ENCODE measurements around the gene ZBTB39.
"Not testable (repeated sequence)": the region's sequence is repeated elsewhere in the genome, so short reads cannot be mapped to it uniquely, and the experiment has no call there.

Gene ZBTB39

DNA sequence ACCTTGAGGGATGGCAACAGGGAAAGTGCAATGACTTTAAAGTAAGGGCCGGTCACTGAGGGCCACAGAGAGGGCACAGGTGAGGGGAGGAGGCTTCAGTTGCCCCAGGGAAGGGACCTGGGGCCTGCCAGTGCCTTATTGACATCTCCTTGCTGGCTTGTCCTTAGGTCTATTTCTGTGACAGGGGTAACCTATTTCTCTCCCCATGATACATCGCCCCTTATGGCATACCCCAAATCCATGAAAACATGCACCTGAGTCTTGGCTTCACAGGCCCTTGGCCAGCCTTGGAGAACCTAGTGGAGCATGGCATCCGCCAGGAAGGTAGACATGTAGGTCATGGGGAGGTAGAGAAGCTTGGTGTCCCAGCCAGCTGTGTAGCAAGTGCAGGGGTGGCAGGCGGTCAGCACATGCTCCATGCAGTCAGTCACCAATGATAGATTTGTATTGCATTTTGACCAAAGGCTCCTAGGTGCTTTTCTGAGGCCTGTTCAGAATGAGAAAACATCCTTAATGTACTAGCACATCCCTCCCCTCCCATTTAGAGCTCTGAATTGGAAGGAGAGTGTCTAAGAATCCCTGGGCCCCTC lies 25.3 kb downstream of the ZBTB39 start:
- DNase-seq (ENCODE audit: low spot score): peak; percentile 8

DNA sequence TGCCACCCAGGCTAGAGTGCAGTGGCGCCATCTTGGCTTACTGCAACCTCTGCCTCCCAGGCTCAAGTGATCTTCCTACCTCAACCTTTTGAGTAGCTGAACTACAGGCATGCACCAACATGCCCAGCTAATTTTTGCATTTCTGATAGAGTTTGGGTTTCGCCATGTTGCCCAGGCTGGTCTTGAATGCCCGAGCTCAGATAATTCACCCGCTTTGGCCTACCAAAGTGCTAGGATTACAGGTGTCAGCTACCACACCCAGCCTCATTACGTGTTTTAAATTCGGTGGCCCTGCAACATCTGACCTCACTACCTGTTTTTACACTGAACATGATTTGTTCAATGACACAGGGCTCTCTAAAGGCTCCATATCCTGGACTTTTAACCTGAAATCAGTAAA lies 26.1 kb downstream of the ZBTB39 start:
- DNase-seq (ENCODE audit: low spot score): no peak

DNA sequence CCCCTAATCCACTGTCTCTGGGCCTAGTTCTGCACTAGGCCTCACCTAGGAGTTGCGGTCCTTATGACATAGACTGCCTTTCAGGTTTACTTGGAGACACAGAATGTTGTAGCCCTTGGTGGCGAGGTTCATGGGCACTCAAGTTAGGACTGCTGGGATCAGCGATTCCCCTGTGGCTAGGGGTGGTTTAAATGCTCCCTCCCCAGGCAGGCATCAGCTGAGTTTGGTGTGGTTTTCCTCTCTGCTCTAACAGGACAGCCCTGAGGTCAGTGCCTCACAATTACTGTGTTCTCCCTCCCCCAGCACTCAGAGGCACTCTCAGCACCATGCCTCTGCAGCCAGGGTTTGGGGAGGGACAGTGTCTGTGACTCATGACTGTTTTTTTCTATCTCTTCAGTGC lies 26.7 kb downstream of the ZBTB39 start:
- DNase-seq (ENCODE audit: low spot score): peak; percentile 9

DNA sequence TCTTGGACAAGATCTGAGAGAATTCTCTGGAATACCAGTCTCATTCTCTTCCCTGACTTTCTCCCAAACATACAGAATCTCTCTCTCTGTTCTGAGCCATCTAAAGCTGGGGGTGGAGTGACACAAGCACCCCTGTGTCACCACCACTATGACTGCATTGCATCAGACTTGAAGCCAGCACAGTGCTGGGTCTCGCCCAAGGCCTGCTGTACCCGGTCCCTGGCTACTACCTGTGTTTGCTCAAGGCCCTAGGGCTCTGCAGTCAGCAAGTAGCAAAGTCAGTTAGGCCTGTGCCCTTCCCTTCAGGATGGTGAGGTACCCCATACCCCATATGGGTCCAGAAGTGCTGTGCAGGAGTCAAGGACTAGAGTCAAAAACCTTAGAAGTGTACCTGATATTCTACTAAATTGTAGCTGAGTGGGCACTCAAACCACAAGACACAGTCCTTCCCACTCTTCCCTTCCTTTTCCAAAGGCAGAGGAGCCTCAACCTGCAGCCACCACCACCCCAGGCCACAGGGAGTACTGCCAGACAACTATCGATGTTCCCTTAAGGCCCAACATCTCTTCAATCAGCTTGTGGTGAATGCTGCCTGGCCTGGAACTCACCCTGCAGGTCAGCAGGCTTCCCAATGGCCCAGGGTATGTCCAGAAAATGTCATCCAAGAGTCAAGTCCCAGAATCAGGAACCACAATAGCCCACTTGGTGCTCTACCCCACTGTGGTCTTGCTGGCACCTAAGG lies 27.8 kb downstream of the ZBTB39 start:
- no peak for DNase-seq (ENCODE audit: low spot score)

DNA sequence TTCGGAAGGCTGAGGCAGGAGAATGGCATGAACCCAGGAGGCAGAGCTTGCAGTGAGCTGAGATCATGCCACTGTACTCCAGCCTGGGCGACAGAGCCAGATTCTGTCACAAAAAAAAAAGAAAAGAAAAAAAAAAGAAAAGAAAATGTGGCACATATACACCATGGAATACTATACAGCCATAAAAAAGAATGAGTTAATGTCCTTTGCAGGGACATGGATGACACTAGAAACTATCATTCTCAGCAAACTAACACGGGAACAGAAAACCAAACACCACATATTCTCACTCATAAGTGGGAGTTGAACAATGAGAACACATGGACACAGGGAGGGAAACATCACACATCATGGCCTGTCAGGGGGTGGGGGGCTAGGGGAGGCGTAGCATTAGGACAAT lies 29.0 kb downstream of the ZBTB39 start:
- DNase-seq (ENCODE audit: low spot score): not testable (repeated sequence)

DNA sequence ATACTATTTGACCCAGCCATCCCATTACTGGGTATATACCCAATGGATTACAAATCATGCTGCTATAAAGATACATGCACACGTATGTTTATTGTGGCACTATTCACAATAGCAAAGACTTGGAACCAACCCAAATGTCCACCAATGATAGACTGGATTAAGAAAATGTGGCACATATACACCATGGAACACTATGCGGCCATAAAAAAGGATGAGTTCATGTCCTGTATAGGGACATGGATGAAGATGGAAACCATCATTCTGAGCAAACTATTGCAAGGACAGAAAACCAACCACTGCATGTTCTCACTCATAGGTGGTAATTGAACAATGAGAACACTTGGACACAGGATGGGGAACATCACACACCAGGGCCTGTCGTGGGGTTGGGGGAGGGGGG lies 32.1 kb downstream of the ZBTB39 start:
- DNase-seq (ENCODE audit: low spot score): not testable (repeated sequence)

DNA sequence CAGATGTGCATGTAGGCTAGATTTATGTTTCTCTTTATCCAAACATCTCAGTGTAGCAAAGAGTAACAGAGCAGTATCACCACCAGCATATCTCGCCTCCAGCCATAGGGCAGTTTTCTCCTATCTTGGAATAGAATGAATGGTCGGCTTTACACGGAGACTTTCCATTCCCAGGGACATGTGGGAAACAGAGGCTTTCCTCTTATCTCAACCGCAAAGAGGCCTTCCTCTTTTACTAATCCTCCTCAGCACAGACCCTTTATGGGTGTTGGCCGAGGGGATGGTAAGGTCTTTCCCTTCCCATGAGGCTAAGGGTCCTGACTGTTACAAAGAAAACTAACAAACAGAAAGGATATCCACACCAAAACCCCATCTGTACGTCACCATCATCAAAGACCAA lies 37.4 kb downstream of the ZBTB39 start:
- DNase-seq (ENCODE audit: low spot score): not testable (repeated sequence)

DNA sequence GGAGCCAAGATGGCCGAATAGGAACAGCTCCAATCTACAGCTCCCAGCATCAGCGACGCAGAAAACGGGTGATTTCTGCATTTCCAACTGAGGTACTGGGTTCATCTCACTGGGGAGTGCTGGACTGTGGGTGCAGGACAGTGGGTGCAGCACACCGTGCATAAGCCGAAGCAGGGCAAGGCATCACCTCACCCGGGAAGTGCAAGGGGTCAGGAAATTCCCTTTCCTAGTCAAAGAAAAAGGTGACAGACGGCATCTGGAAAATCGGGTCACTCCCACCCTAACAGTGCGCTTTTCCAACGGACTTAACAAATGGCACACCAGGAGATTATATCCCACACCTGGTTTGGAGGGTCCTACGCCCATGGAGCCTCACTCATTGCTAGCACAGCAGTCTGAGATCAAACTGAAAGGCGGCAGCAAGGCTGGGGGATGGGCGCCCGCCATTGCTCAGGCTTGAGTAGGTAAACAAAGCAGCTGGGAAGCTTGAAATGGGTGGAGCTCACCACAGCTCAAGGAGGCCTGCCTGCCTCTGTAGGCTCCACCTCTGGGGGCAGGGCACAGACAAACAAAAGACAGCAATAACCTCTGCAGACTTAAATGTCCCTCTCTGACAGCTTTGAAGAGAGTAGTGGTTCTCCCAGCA lies 40.2 kb downstream of the ZBTB39 start:
- not testable (repeated sequence) for DNase-seq (ENCODE audit: low spot score)

DNA sequence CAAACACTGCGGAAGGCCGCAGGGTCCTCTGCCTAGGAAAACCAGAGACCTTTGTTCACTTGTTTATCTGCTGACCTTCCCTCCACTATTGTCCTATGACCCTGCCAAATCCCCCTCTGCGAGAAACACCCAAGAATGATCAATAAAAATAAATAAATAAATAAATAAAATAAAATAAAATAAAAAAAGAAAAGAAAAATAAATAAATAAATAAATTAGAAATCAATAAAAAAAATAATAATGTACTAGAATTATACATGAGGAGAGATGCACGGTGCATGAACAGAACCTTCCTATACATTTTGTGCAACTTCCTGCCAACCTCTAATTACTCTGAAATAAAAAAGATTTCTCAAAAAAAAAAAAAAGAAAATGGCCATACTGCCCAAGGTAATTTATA lies 41.2 kb downstream of the ZBTB39 start:
- not testable (repeated sequence) for DNase-seq (ENCODE audit: low spot score)

DNA sequence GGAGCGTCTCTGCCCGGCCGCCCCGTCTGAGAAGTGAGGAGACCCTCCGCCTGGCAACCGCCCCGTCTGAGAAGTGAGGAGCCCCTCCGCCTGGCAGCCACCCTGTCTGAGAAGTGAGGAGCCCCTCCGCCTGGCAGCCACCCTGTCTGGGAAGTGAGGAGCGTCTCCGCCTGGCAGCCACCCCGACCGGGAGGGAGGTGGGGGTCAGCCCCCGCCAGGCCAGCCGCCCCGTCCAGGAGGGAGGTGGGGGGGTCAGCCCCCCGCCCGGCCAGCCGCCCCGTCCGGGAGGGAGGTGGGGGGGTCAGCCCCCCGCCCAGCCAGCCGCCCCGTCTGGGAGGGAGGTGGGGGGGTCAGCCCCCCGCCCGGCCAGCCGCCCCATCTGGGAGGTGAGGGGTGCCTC lies 42.8 kb downstream of the ZBTB39 start:
- DNase-seq (ENCODE audit: low spot score): not testable (repeated sequence)

DNA sequence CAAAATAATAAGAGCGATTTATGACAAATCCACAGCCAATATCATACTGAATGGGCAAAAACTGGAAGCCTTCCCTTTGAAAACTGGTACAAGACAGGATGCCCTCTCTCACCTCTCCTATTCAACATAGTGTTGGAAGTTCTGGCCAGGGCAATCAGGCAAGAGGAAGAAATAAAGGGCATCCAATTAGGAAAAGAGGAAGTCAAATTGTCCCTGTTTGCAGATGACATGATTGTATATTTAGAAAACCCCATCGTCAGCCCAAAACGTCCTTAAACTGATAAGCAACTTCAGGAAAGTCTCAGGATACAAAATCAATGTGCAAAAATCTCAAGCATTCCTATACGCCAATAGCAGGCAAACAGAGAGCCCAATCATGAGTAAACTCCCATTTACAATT lies 44.1 kb downstream of the ZBTB39 start:
- DNase-seq (ENCODE audit: low spot score): not testable (repeated sequence)

DNA sequence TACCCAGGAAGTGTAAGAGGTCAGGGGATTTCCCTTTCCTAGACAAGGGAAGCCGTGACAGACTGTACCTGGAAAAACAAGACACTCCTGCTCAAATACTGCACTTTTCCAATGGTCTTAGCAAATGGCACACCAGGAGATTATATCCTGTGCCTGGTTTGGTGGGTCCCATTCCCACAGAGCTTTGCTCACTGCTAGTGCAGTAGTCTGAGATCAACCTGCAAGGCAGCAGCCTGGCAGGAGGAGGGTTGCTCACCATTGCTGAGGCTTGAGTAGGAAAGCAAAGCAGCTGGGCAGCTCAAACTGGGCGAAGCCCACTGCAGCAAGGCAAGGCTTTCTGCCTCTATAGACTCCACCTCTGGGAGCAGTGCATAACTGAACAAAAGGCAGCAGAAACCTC lies 47.9 kb downstream of the ZBTB39 start:
- no peak for DNase-seq (ENCODE audit: low spot score)

DNA sequence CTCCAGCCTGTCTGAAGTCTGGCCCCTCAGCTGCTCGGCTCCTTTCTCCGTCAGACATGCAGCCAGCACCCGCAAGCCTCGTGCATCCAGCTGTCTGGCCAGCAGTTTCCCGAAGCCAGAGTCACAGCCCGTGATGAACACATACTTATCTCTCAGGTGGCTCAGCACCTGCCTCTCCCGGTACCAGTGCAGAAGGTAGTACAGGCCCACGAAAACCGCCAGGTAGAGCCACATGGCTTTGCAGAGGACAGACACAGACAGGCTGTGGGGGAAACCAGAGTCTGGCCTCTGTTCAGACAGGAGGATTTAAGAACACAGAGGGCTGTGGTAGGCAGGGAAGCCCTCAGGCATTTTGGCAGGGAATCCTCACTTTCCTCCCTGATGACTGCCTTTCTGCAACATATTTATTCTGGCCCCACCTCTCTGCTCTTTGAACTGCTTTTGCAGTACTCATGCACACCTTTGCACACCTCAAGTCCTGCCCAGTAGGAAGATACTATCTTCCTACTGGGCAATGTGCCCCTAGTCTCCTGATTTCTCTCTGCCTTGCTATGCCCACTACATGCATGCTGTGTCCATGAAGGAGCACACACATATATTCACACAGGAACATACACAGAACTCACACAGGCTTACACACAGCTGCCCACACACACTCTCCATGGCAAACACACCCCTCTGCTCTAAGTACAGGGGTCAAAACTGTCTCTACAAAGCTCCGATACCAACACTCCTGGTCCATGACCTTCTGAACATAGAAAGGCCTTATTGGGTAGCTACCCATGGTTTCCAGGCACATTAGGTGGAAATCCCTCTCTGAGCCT lies 48.9 kb downstream of the ZBTB39 start, which contains the start of gene RDH16:
Gene RDH16, minus strand, starts transcription at position 380 of the 824 bp plus-strand sequence. Its CDS starts 146 bp downstream, at position 234.
- DNase-seq (ENCODE audit: low spot score): no peak

DNA sequence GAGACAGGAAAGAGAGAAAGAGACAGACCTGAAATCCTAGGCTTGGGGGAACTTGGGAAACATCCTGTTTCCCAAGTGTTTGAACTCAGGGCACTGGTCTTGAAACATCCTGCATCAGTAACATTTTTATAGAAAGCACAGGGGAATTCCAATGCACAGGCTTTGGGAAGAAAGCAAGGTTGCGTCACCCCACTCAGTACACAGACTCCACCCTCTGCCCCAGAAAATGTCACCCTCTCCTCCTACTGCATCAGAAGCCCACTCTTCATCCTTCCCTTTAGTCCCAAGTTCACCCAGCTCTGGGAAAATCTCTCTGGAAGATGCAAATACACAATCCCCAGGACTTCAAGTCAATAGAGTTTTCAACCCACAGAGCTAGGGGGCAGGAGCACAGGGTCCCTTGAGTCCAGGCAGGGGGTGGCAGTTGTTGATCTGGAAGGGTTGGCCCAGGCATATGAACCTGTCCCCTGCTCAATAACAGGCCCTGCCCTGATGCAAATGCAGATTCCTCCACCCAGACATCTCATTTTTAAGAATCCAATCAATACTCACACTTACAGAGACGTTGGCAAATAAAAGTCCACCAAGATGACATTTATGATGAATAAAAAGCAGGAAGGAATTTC lies 50.6 kb downstream of the ZBTB39 start:
- DNase-seq (ENCODE audit: low spot score): no peak

DNA sequence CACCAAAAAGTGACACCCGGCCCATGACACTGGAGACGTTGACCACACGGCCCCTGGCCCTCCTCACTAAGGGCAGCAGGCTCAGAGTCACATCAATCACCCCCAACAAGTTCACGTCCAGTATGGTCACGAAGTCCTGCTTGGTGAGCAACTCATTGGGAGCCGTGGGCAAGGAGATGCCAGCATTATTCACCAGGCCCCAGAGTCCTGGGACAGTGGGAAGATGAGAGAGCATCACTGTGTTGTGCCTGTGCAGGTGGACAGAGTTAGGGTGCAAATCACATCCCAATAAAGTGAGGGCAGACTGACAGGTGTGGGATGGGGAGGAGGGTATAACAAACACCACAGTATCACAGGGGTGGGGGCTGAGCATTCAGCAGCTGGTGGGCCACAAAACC lies 51.4 kb downstream of the ZBTB39 start:
- no peak for DNase-seq (ENCODE audit: low spot score)

DNA sequence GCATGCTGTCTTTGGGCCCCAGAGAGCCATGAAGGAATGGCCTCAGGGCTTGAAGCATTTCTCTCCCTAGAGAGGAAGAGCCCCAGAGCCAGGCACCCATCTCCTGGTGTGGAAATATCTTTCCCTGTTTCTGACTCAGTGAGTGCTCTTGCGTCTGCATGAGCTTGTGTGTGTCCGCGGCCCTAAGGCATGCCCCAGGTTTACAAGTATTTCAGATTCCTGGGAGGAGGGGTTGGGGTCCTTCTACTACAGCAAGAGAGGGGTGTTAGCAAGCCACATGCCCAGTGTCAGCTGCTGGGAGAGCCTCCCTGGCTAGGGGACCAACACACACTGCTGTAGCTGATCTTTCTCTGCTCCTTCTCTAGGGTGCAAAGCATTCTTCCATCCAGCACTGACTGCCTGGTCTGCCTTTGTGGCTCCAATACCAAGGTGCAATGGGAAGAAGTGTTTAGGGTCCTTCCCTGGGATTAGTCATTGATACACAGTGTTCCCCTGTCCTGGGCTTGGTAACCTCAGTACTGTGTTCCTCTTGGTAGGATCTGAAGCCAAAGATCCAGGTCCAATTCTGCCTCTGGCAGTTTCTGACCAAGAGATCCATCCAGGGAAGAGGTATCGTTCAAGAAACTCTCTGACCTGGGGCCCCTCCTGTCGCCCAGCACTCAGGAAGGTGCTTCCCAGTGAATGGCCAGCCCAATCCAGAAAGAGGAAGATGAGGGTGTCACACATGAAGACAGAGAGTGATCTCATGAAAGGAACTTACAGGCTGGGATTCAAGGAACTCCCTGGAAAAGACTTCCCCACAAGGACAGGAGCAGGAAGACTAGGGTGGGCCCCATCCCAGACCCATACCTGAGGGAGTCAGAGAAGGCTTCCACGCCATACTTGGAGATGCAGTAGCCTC lies 52.0 kb downstream of the ZBTB39 start:
- DNase-seq (ENCODE audit: low spot score): peak; percentile 14

DNA sequence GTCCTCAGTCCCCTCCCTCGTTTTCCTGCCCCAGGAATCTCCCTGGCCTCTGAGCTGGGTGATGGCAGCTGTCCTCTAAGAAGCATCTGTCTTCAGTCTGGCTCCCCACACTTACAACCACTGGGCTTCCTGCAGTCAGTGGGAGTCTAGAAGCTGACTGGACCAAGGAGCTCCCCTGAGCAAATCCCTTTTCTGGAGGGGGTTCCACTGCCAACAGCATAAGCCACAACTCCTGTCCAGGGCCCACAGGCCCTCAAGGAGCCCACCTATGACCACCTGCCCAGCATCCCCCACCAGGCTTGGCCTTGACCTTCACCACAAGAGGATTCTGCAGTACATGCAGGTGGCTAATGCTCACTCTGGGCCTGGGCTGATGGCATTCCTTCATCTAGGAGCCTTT lies 53.0 kb downstream of the ZBTB39 start:
- no peak for DNase-seq (ENCODE audit: low spot score)

DNA sequence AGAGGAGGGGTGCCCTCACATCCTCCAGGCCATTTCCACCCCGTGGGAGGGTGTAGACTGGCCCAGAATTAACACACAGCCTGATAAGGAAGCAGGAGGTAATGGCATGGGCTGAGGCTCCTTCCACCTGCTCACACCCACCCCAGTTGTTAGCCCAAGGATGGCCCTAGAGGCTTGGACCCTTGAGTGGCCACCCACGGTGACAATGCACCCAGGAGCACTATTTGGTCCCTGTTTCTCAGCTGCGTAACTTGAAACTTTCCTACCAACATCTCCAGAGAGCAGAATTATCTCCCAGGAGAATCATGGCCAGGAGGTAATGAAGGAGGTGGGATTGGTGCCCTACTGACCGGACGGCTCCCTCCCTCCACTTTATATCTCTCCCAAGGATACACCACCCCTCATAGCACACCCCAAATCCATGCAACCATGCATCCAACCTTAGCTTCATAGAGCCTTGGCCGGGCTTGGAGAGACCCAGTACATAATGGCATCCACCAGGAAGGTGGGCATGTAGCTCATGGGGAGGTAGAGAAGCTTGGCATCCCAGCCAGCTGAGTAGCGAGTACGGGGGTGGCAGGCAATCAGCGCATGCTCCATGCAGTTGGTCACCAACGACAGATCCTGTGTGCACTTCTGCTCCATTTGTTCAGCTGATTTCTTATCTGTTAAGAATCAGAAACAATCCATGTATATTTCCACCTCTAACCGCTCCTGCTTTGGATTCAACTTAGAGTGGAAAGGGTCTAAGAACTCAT lies 54.6 kb downstream of the ZBTB39 start:
- peak; percentile 7 for DNase-seq (ENCODE audit: low spot score)

DNA sequence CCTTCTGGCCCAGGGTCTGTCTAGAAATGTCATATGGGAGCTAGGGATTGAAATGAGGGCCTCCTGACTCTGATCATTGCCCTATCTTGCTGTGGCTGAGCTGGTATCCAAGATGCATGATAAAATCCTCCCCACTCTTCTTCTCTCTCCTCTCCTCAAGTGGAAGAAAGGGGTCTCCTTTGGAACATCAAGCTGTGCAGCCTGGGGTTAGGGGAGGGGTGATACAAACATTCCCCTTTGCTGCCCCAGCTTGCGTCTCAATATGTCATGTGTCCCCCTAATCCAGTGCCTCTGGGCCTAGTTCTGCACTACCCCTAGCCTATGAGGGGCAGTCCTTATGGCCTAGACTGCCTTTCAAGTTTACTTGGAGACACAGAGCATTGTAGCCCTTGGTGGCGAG lies 57.5 kb downstream of the ZBTB39 start:
- DNase-seq (ENCODE audit: low spot score): peak; percentile 4
